Stimulated activated CD8-positive, alpha-beta memory T cell treated with anti-CD3 and anti-CD28 coated beads, Interleukin-12 subunit alpha, Interleukin-12 subunit beta, amount 100 ng/mL, for 1 hour (primary cell): ENCODE data around the gene DPP10.

Source experiments
- DNase-seq: peaks from one replicate; pipeline ENCODE4 v3.0.0-alpha.2; 2020; ENCODE audit warnings: low read depth

The DPP10 gene

GRCh38 chr2:115569547-115569946 lies 1127.1 kb downstream of the DPP10 start:
- DNase-seq: no peak

GRCh38 chr2:115572746-115573145 lies 1130.3 kb downstream of the DPP10 start:
- no peak for DNase-seq

- DNase-seq: no peak
These were observed 1131.3 kb downstream of the DPP10 start for GRCh38 chr2:115573756-115574155.

- no peak for DNase-seq
These were observed 1132.2 kb downstream of the DPP10 start for GRCh38 chr2:115574667-115575066.

- no peak for DNase-seq
These were observed 1138.3 kb downstream of the DPP10 start for GRCh38 chr2:115580784-115581183.

GRCh38 chr2:115584507-115584906 lies 1142.1 kb downstream of the DPP10 start:
- no peak for DNase-seq

- no peak for DNase-seq
These were observed 1154.4 kb downstream of the DPP10 start for GRCh38 chr2:115596659-115597375.

GRCh38 chr2:115603285-115603684 lies 1160.8 kb downstream of the DPP10 start:
- no peak for DNase-seq

- DNase-seq: no peak
These were observed 1163.9 kb downstream of the DPP10 start for GRCh38 chr2:115606350-115606749.

GRCh38 chr2:115609978-115610377 lies 1167.5 kb downstream of the DPP10 start:
- no peak for DNase-seq

GRCh38 chr2:115610888-115611287 lies 1168.4 kb downstream of the DPP10 start:
- DNase-seq: no peak

- DNase-seq: no peak
These were observed 1181.9 kb downstream of the DPP10 start for GRCh38 chr2:115624332-115624731.

GRCh38 chr2:115634578-115634977 lies 1192.1 kb downstream of the DPP10 start:
- no peak for DNase-seq

- no peak for DNase-seq
These were observed 1193.0 kb downstream of the DPP10 start for GRCh38 chr2:115635430-115635829.

GRCh38 chr2:115649731-115650130 lies 1207.3 kb downstream of the DPP10 start:
- no peak for DNase-seq

GRCh38 chr2:115650827-115651226 lies 1208.4 kb downstream of the DPP10 start:
- DNase-seq: no peak

GRCh38 chr2:115652652-115653051 lies 1210.2 kb downstream of the DPP10 start:
- DNase-seq: no peak

- no peak for DNase-seq
These were observed 1211.9 kb downstream of the DPP10 start for GRCh38 chr2:115654362-115654761.

GRCh38 chr2:115678129-115678528 lies 1235.7 kb downstream of the DPP10 start:
- no peak for DNase-seq

GRCh38 chr2:115684345-115684744 lies 1241.9 kb downstream of the DPP10 start:
- DNase-seq: no peak

GRCh38 chr2:115691409-115691808 lies 1249.0 kb downstream of the DPP10 start:
- DNase-seq: no peak

- no peak for DNase-seq
These were observed 1252.2 kb downstream of the DPP10 start for GRCh38 chr2:115694651-115695050.

- DNase-seq: no peak
These were observed 1290.8 kb downstream of the DPP10 start for GRCh38 chr2:115733190-115733775.

GRCh38 chr2:115738111-115738510 lies 1295.7 kb downstream of the DPP10 start:
- no peak for DNase-seq
